Neural cell (in vitro differentiated cells): ENCODE results near the gene ITPK1. TPM values are rescaled to one million over a fixed set of nuclear protein-coding genes. Genes with fewer than 3 reads are reported as not detected.
"Not testable (repeated sequence)": the region's sequence is repeated elsewhere in the genome, so short reads cannot be mapped to it uniquely, and the experiment has no call there.

ENCODE experiments used
- H2AFZ ChIP-seq: fragments of 200-600, 300-800 bp; sonication (generic), shearing (Covaris generic); 2 replicates; pipeline ENCODE4 v1.6.0; 2014; ENCODE audit warnings: low read depth, mild to moderate bottlenecking, antibody characterized with exemption, low read length, moderate library complexity
- H3F3A ChIP-seq: fragments of 200-600 bp; shearing (Covaris generic); 2 replicates; pipeline ENCODE4 v1.6.1; 2016; ENCODE audit warnings: mild to moderate bottlenecking, moderate library complexity, mixed read lengths, antibody characterized with exemption, low read length; ENCODE audit not compliant: insufficient read depth, poor library complexity, severe bottlenecking
- H3K27ac ChIP-seq: fragments of 200-600, 300-800 bp; sonication (generic), shearing (Covaris generic); 2 replicates; pipeline ENCODE4 v1.5.1; 2014; ENCODE audit warnings: mild to moderate bottlenecking, low read length, moderate library complexity
- H3K27me3 ChIP-seq: fragments of 300-800, 200-600 bp; sonication (generic), shearing (Covaris generic); 2 replicates; pipeline ENCODE4 v1.6.0; 2014; ENCODE audit warnings: mild to moderate bottlenecking, low read depth, low read length, moderate library complexity; ENCODE audit not compliant: insufficient read depth
- H3K36me3 ChIP-seq: fragments of 300-800, 200-600 bp; sonication (generic), shearing (Covaris generic); 2 replicates; pipeline ENCODE4 v1.5.1; 2014; ENCODE audit warnings: mild to moderate bottlenecking, antibody characterized with exemption, low read length, moderate library complexity; ENCODE audit not compliant: insufficient read depth
- H3K4me2 ChIP-seq: fragments of 300-800, 200-600 bp; sonication (generic), shearing (Covaris generic); 2 replicates; pipeline ENCODE4 v1.6.0; 2014; ENCODE audit warnings: mild to moderate bottlenecking, low read length
- H3K4me3 ChIP-seq: fragments of 300-800, 200-600 bp; sonication (generic), shearing (Covaris generic); 2 replicates; pipeline ENCODE4 v1.5.1; 2014; ENCODE audit warnings: mild to moderate bottlenecking, low read length, moderate library complexity
- H3K79me2 ChIP-seq: fragments of 200-600 bp; shearing (Covaris generic); replicated peaks from 2 replicates; pipeline ENCODE4 v1.6.0; 2014; ENCODE audit warnings: mild to moderate bottlenecking, low read length, moderate library complexity; ENCODE audit not compliant: insufficient read depth
- H3K9ac ChIP-seq: fragments of 300-800, 200-600 bp; sonication (generic), shearing (Covaris generic); 2 replicates; pipeline ENCODE4 v1.6.1; 2016; ENCODE audit warnings: mild to moderate bottlenecking, low read length, mixed read lengths
- H3K9me2 ChIP-seq: fragments of 200-600 bp; shearing (Covaris generic); 2 replicates; pipeline ENCODE4 v1.6.1; 2016; ENCODE audit warnings: mild to moderate bottlenecking, low read length, mixed read lengths; ENCODE audit not compliant: insufficient read depth
- H3K9me3 ChIP-seq: fragments of 200-600, 300-800 bp; sonication (generic), shearing (Covaris generic); 2 replicates; pipeline ENCODE4 v1.6.1; 2016; ENCODE audit warnings: mild to moderate bottlenecking, mixed run types, low read length, moderate library complexity, mixed read lengths
- H4K20me1 ChIP-seq: fragments of 200-600 bp; shearing (Covaris generic); 2 replicates; pipeline ENCODE4 v1.6.1; 2016; ENCODE audit warnings: mild to moderate bottlenecking, mixed run types; ENCODE audit not compliant: insufficient read depth
- EP300 ChIP-seq: fragments of 450-650 bp; conservative IDR thresholded peaks from 2 replicates; pipeline ENCODE4 v1.6.1; 2014; ENCODE audit warnings: antibody characterized with exemption, mild to moderate bottlenecking, moderate library complexity; ENCODE audit not compliant: poor library complexity, severe bottlenecking
- EZH2 ChIP-seq: fragments of 200-600, 300-800 bp; shearing (Covaris generic), sonication (generic); IDR thresholded peaks from 2 replicates; pipeline ENCODE4 v1.6.1; 2014; ENCODE audit warnings: antibody characterized with exemption, low read length, borderline replicate concordance, mild to moderate bottlenecking; ENCODE audit not compliant: insufficient read depth, poor library complexity, severe bottlenecking
- MXI1 ChIP-seq: fragments of 450-650 bp; conservative IDR thresholded peaks from 2 replicates; pipeline ENCODE4 v1.6.1; 2014; ENCODE audit warnings: antibody characterized with exemption, mild to moderate bottlenecking; ENCODE audit not compliant: poor library complexity, severe bottlenecking
- POLR2AphosphoS5 ChIP-seq: IDR thresholded peaks from 2 replicates; pipeline ENCODE4 v1.6.1; 2012
- RAD21 ChIP-seq: fragments of 450-650 bp; conservative IDR thresholded peaks from 2 replicates; pipeline ENCODE4 v1.6.1; 2014; ENCODE audit warnings: antibody characterized with exemption, mild to moderate bottlenecking, moderate library complexity
- SMC3 ChIP-seq: fragments of 450-650 bp; conservative IDR thresholded peaks from 2 replicates; pipeline ENCODE4 v1.6.1; 2014; ENCODE audit warnings: antibody characterized with exemption, mild to moderate bottlenecking, moderate library complexity; ENCODE audit not compliant: poor library complexity
- TAF1 ChIP-seq: IDR thresholded peaks from 2 replicates; pipeline ENCODE4 v1.6.1; 2012; ENCODE audit warnings: low read depth
- polyA plus RNA-seq: library from polyadenylated mRNA; depleted of rRNA; stranded (reverse); fragments of >200 nt; gene quantifications from 2 replicates; pipeline ENCODE4 v1.2.3, GENCODE V29; 2014
- TF ChIP-seq, protein P1 (sequence below): IDR thresholded peaks from 2 replicates; pipeline ENCODE4 v1.6.1; 2012; ENCODE audit warnings: borderline replicate concordance
- TF ChIP-seq, protein P2 (sequence below): fragments of 450-650 bp; IDR thresholded peaks from 2 replicates; pipeline ENCODE4 v1.5.1; 2014; ENCODE audit warnings: antibody characterized with exemption, mild to moderate bottlenecking, moderate library complexity; ENCODE audit not compliant: poor library complexity, severe bottlenecking

ITPK1 gene
- polyA plus RNA-seq, 1 donor from 2014 or later, result 65.0 TPM

- no peaks in the 10 kb centered on the region for H3K36me3 ChIP-seq
- H3K4me2 ChIP-seq, result no peak overlapping the region
- H4K20me1 ChIP-seq, result no peaks in the 10 kb centered on the region
- no peaks in the 10 kb centered on the region for H3K9me3 ChIP-seq
- H3K9me2 ChIP-seq, result no peaks in the 10 kb centered on the region
- H3K79me2 ChIP-seq, result no peaks in the 10 kb centered on the region
- H3K27ac ChIP-seq, result no peak overlapping the region
- no peak overlapping the region for H3K4me3 ChIP-seq
- no peak overlapping the region for H2AFZ ChIP-seq
- no peaks in the 10 kb centered on the region for H3F3A ChIP-seq
- no peak overlapping the region for H3K9ac ChIP-seq
- TF ChIP-seq SMC3 (no peak), MXI1 (no peak), EZH2 (no peak), EP300 (no peak)
- TF ChIP-seq, protein P1, sequence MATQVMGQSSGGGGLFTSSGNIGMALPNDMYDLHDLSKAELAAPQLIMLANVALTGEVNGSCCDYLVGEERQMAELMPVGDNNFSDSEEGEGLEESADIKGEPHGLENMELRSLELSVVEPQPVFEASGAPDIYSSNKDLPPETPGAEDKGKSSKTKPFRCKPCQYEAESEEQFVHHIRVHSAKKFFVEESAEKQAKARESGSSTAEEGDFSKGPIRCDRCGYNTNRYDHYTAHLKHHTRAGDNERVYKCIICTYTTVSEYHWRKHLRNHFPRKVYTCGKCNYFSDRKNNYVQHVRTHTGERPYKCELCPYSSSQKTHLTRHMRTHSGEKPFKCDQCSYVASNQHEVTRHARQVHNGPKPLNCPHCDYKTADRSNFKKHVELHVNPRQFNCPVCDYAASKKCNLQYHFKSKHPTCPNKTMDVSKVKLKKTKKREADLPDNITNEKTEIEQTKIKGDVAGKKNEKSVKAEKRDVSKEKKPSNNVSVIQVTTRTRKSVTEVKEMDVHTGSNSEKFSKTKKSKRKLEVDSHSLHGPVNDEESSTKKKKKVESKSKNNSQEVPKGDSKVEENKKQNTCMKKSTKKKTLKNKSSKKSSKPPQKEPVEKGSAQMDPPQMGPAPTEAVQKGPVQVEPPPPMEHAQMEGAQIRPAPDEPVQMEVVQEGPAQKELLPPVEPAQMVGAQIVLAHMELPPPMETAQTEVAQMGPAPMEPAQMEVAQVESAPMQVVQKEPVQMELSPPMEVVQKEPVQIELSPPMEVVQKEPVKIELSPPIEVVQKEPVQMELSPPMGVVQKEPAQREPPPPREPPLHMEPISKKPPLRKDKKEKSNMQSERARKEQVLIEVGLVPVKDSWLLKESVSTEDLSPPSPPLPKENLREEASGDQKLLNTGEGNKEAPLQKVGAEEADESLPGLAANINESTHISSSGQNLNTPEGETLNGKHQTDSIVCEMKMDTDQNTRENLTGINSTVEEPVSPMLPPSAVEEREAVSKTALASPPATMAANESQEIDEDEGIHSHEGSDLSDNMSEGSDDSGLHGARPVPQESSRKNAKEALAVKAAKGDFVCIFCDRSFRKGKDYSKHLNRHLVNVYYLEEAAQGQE, result no peak
- no peaks in the 10 kb centered on the region for H3K27me3 ChIP-seq
Measured at GRCh38 chr14:93132472-93133065, 16.8 kb upstream of the ITPK1 start.

DNA sequence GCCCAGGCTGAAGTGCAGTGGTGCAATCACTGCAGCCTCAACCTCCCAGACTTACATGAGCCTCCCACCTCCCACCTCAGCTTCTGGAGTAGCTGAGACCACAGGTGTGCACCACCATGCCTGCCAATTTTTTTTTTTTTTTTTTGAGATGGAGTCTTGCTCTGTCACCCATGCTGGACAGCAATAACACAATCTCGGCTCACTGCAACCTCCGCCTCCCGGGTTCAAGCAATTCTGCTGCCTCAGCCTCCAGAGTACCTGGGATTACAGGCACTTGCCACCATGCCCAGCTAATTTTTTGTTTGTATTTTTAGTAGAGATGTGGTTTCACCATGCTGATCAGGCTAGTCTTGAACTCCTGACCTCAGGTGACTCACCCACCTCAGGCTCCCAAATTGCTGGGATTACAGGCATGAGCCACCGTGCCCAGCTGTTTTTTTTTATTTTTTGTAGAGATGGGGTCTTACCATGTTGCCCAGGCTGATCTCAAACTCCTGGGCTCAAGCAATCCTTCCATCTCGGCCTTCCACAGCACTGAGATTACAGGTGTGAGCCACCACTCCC is 15.6 kb upstream of the ITPK1 start:
- H3K4me2 ChIP-seq, H3K4me3 ChIP-seq, H3K27me3 ChIP-seq, H3K27ac ChIP-seq, H3K79me2 ChIP-seq, H4K20me1 ChIP-seq, H3K9ac ChIP-seq, H3K9me3 ChIP-seq, H3K9me2 ChIP-seq, H3K36me3 ChIP-seq, H2AFZ ChIP-seq, H3F3A ChIP-seq: not testable (repeated sequence)

- Histone ChIP-seq H3K36me3 (no peaks in the 10 kb centered on the region), H3K27me3 (no peaks in the 10 kb centered on the region), H3K79me2 (no peaks in the 10 kb centered on the region), H3K9ac (no peak overlapping the region), H3K4me3 (no peak overlapping the region), H3K9me3 (no peaks in the 10 kb centered on the region), H3K9me2 (no peaks in the 10 kb centered on the region), H2AFZ (no peak overlapping the region), H3F3A (no peaks in the 10 kb centered on the region), H3K4me2 (no peak overlapping the region), H4K20me1 (no peaks in the 10 kb centered on the region), H3K27ac (no peak overlapping the region)
- TF ChIP-seq MXI1 (no peak), RAD21 (no peak), EZH2 (no peak), POLR2AphosphoS5 (no peak), TAF1 (no peak)
- TF ChIP-seq, protein P2, sequence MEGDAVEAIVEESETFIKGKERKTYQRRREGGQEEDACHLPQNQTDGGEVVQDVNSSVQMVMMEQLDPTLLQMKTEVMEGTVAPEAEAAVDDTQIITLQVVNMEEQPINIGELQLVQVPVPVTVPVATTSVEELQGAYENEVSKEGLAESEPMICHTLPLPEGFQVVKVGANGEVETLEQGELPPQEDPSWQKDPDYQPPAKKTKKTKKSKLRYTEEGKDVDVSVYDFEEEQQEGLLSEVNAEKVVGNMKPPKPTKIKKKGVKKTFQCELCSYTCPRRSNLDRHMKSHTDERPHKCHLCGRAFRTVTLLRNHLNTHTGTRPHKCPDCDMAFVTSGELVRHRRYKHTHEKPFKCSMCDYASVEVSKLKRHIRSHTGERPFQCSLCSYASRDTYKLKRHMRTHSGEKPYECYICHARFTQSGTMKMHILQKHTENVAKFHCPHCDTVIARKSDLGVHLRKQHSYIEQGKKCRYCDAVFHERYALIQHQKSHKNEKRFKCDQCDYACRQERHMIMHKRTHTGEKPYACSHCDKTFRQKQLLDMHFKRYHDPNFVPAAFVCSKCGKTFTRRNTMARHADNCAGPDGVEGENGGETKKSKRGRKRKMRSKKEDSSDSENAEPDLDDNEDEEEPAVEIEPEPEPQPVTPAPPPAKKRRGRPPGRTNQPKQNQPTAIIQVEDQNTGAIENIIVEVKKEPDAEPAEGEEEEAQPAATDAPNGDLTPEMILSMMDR, result no peak
- TF ChIP-seq, protein P1, result no peak
Measured at GRCh38 chr14:93128725-93129459, 13.2 kb upstream of the ITPK1 start.
